Iris pigment epithelial cell (primary cell): ENCODE data around the gene ATP6V0B.

Source experiments
- DNase-seq: peaks from one replicate; pipeline ENCODE4 v3.0.0-alpha.2; 2011; ENCODE audit warnings: low read depth

ATP6V0B gene

DNA sequence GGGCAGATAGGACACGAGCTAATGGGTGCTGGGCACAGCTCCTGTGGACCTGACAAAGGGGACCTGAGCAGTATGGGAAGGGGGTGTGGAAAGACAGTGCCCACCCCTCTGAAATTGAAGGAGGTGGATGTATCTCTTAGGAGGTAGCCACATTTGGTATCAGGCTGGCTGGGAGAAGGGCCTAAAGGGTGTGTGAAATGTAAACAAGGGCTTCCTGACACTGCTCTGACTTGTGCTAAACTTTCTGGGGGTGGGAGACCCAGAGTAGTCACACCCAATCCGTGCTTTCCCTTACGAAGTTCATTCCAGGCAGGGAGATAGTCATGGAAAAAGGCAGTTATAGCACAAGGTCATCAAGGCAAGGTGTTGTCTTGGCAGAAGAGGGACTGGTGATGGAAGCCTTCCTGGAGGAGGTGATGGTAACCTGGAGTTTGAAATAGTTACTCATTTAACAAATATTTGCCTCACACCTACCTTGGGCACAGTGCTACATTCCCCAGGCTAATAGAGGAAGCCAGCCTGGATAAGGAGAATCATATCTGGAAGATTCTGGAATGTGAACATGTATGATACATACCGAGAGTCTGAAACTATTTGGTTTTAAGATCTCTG, 11.3 kb downstream of the ATP6V0B start:
- DNase-seq = no peak

DNA sequence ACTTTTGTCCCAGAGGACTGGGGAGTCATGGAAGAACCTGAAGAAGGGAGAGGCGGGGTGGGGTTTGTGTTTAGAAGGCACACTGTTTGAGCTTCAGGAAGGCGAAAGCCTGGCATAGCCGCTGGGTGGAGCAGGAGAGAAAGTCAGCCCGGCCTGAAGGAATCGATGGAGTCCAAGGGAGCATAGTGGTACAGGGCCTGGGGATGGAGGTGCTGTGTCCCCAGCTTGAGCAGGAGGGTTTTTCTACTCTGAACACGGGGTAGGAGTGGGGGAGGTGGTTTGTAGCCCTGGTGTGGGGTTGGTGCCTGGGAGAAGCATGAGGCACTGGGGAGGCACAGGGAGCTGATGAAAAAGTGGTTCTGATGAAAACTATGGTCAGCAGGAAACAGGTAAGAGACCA, 12.0 kb downstream of the ATP6V0B start:
- DNase-seq = no peak

DNA sequence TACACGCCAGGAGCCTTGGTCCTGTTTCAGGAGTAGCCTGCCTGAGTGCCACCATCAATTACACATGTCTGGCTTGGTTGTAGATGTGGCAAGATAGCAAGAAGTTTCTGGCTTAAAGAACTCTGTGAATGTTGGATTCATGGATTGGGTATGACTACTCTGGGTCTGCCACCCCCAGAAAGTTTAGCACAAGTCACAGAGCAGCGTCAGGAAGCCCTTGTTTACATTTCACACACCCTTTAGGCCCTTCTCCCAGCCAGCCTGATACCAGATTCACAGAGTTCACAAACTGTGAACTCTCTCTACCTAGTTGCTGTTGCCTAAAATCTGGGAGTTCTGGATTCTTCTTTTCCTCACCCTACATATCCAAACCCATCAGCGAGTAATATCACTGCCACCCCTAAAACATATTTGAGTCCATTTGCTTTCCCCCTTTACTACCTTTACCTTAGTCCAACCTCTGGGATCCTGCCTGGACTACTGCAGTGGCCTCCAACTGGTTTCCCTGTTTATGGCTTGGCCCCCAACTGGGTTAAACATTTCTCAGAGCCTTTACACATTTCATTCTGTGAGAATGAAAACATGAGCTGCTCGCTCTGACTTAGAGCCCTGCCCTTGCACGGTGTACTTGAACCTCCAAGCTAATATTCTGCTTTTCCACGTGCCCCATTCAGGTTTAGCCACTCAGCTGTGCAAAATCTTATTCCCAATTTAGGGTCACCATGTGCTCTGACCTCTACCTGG, 12.6 kb downstream of the ATP6V0B start:
- peak; percentile 36 for DNase-seq

DNA sequence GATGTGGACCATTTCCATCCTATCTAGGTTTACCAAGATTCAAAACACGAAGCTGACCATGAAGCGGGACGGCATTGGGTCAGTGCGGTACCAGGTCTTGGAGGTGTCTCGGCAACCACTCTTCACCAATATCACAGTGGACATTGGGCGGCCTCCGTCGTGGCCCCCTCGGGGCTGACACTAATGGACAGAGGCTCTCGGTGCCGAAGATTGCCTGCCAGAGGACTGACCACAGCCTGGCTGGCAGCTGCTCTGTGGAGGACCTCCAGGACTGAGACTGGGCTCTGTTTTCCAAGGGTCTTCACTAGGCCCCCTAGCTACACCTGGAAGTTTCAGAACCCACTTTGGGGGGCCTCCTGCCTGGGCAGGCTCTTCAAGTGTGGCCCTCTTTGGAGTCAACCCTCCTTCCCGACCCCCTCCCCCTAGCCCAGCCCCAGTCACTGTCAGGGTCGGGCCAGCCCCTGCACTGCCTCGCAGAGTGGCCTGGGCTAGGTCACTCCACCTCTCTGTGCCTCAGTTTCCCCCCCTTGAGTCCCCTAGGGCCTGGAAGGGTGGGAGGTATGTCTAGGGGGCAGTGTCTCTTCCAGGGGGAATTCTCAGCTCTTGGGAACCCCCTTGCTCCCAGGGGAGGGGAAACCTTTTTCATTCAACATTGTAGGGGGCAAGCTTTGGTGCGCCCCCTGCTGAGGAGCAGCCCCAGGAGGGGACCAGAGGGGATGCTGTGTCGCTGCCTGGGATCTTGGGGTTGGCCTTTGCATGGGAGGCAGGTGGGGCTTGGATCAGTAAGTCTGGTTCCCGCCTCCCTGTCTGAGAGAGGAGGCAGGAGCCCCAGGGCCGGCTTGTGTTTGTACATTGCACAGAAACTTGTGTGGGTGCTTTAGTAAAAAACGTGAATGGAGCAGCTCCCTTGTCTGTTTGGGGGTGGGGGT, 15.8 kb downstream of the ATP6V0B start:
- DNase-seq = no peak

DNA sequence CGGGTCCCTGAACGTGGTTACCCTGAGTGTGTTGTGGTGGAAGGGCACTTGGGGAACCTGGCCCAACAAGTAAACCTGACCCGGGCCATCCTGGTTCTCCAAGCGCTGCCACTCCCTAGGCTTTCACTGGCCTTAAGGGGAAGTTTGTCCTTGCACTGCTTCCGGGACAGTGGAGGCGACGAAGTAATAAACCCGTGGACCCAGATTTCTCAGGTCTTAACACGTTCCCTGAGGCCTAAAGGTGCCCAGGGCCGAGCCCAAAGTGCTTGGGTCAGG, 16.4 kb downstream of the ATP6V0B start:
- DNase-seq = no peak

DNA sequence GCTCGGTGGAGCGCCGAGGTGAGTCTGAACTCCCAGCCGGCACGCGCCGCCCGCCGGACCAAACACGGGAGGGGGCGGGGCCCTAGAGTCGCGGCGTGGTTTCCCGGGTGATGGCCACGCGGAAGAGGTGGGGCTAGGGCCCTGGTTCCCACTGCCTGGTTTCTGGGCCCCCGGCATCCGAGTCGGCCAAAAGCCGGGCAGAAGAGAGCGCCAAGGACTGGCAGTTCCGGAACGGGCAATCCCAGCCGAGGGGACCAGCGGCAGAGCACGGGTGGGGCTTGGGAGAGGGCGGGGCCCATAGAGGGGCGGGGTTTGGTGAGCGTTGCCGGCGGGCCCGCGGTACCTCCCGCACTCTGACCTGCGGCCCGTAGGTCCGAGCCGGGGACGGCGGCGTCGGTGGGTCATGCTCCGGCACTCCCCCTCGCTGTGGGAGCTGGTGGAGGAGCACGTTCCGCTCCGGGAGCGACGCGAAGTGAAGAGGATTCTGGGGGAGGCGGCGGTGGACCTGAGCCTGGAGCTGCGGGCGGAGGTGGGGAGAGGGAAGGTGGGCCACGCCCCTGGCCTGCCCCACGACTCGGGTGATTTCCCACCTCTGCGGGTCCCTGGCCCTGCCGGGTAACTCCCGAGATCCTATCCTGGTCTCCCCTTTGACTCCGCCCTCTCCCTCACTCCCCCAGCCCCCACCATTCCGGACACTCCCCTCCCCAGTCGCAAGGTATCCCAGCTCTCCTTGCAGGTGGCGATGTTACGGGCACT, 16.9 kb downstream of the ATP6V0B start, which contains the start of gene CCDC24:
Gene CCDC24, plus strand, starts transcription at position 124 of the 756 bp plus-strand sequence. Its CDS starts 280 bp downstream, at position 404.
- DNase-seq = peak; percentile 67

DNA sequence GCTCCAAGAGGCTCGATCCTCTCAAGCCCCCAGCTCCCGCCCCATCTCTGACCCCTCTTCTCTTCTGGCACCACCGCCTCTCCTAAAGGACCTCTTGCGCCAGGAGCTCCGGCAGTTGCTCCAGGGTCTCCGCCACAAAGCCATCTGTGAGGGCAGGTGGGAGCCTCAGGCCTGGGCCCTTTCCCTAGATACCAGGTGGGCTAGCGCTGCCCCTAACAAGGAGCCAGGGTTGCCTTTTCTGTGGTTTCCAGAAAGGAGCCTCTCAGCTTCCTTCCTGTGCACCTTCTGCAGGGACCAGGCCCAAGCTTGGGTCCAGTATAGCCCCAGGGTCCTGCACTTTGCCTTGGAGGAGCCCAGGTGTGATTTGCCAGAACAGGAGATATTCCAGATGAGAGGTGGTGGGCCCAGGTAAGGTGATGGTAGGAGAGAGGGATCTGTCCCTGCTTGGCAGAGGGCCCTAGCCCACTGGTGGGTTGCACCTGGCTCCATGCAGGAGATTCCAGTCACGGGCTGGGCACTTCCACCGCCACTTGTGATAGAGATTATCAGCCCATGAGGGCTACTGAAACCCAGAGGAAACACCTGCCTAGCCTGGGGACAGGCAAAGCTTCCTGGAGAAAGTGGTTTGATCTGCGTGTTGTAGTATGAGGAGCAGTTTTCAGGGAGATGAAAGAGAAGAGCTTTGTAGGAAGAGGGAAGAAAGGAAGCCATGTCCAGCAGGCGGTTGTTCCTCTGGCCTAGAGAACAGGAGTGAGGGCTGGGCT, 17.7 kb downstream of the ATP6V0B start:
- no peak for DNase-seq

DNA sequence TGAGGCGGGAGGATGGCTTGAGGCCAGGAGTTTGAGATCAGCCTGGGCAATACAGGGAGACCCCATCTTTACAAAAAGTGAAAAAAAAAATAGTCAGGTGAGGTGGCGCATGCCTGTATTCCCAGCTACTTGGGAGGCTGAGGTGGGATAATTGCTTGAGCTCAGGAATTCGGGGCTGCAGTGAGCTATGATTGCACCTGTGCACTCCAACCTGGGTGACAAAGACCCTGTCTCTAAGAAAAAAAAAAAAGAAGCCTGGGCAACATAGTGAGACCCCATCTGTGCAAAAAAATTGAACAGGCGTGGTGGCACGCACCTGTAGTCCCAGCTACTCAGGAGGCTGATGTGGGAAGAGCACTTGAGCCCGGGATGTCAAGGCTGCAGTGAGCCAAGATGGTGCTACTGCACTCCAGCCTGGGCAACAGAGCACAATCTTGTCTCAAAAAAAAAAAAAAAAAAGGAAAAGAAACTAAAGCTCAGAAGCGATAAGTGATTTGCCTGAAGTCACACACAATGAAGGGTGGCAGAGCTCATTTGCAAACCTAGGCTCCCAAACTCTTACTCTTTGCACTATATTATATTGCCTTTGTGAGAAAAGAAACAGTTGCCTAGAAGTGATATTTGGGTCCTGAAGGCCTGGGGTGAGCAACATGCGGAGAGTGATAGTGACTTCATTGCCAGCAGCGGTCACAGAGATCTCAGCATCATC, 18.6 kb downstream of the ATP6V0B start:
- no peak for DNase-seq

DNA sequence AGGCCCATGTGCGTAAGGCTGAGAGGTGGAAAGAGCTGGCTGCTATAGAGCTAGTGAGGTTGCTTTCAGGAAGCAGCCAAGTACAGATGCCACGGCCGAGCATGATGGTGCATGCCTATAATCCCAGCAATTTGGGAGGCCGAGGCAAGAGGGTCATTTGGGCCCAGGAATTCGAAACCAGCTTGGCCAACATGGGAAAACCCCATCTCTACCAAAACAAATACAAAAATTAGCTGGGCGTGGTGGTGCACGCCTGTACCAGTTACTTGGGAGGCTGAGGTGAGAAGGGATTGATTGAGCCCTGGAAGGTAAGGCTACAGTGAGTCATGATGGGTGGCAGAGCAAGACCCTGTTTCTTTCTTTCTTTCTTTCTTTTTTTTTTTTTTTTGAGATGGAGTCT, 19.3 kb downstream of the ATP6V0B start:
- DNase-seq = no peak

DNA sequence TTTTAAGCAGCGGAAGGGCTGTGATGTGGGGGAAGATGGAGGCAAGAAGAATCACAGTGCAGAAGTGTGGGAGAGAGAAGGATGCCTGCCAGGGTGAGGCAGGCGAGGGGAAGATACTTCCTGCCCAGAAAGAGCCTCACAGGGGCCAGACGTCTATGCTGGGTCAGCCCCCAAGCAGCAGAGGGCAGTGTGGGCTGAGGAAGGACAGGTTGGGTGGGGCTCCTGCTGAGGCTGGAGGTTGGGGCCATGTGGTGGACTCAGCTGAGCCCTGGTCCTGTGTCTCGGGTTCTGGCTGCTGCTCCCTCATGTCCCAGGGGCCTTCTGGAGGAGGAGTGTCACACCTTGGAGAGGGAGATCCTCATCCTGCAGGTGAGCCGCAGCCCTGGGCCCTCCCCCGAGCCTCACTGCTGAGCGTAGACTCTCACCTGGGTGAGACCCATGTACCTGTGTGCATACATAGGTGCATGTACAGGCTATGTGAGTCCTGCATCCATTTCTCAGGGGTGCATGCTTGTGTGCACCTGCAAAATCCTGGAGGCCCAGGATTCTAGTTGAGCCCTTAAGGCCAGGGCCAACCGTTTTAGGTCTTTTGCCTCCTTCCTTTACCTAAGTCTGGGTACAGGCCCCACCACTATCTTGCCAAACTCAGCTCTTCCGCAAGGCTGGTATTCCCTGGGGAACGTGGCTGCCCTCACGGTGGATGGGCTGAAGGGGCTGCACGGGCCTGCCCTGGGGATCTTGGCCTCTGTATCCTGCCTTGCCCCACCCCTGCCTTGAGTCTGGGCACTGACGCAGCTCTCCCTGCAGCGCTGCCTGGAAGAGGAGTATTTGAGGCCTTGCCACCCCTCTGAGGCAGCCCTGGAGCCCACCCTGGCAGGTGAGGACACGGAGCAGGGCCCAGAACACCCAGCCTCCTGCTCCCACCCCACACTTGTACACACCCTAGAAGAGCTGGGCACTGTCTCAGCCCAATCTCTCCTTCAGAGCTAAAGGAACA, 20.3 kb downstream of the ATP6V0B start:
- DNase-seq = peak; percentile 27

DNA sequence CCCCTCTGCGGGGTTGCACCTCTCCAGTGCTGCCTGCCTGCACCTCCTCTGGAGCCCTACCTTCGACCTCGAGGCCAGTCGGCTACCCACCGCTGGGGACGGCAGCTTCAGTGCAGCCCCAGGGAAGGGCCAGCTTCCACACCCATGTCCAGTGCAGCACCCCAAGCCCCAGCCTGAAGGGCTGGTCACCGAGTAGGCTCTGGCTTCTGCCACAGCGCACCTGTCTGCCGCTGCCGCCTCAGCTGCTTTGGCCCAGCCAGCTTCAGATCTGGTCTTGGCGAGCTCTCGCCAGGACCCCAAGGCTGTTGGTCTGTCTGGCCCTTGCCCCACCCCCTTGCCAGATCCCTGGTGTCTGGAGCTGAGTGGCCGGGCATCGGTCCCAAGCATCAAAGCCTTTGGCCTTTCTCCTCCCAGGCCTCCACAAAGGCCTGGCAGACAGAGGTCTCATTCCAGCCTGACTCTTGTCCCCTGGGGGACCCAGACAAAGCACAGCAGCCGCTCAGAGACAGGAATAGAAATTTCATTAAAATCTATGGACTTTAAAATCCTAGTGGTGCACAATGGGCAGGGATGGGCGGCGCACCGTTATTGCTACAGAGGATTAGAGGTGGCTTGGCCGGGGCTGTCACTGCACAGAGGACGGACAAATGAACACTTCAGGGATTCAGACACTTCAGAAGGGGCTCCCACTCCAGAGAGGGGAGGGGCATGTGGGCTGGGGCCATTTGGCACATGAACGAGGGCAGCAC, 21.4 kb downstream of the ATP6V0B start:
- DNase-seq = no peak

DNA sequence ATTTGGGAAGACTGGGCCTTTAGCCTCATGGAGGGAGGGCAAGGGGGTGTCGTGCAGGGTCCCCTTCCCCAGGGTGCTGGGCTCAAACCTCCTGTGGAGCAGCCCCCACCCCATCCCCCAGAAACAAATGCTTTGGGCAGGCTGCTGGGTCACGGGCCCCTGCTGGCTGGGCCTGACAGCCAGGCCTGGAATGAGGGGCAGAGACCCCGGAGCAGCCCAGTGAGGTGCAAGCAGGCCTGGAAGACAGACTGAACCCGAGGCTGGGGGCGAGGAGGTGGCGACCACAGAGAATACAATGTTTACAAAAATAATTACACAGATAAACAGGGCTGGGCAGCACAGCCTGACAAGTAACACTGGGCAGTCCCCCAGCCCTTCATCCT, 22.0 kb downstream of the ATP6V0B start:
- no peak for DNase-seq

DNA sequence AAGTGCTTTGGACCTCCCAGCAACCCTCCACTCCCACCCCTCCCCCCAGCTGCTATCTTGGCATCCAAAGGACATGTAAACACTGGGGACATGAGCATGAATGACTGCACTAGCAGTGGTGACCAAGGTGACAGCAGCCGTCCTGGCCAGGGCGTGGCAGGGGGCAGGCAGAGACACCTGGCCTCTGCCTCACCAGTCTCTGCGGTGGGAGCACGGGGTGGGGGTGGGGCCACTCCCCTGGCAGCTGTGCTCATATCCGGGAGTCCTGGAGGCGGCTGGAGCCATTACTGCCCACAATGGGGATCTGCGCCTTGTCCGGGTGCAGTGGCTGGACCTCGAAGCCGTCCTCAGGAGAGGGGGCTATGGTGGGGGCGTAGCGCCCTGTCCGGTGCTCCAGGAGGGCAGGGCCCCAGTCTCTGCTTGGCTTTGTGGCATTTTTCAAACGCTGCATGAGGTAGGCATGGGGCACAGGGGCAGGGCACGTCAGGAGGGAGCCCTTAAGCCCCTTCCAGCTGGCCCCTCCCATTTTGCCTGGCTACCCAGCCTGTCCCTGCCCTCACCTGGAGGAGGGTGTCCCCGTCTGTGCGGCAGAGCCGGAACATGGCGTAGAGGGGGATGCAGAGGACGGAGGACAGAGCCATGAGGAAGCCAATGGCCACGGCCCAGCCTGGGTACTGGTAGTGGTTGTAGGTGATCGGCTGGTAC, 22.7 kb downstream of the ATP6V0B start:
- DNase-seq = no peak

DNA sequence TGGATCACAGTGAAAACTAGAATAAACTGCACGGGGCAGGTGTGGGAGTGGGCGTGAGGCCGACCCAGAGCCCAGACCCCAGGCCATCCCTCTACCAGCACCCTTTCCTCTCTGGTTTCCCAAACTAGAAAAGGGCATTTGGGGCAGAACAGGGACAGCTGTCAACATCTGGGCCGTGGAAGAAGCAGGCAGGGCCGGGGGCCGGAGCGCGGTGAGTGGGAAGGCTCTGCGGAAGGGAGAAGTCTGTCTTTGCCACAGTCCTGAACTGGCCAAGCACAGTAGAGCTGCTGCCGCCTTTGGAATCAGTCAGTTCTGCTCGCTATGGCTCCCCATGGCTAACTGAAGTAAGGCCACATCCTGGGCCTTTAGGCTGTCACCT, 23.2 kb downstream of the ATP6V0B start:
- no peak for DNase-seq

DNA sequence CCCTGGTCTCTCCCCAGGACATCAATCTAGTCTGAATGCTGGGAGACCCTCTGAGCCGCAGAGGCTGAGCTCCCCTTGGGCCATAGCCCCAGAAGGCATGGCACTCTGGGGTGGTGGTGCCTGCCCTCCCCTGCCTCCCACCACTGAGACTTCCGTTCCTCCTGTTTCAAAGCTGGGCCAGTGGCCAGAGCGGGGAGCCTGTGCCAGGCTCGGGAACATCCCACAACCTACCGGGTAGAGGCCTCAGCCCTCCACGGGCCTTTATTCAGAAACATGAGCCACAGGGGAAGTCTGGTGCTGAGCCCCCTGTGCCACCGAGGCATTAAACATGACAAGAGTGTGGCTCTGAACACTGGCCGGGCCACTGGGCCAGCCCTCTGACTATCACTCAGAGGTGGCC, 24.7 kb downstream of the ATP6V0B start:
- DNase-seq = no peak

DNA sequence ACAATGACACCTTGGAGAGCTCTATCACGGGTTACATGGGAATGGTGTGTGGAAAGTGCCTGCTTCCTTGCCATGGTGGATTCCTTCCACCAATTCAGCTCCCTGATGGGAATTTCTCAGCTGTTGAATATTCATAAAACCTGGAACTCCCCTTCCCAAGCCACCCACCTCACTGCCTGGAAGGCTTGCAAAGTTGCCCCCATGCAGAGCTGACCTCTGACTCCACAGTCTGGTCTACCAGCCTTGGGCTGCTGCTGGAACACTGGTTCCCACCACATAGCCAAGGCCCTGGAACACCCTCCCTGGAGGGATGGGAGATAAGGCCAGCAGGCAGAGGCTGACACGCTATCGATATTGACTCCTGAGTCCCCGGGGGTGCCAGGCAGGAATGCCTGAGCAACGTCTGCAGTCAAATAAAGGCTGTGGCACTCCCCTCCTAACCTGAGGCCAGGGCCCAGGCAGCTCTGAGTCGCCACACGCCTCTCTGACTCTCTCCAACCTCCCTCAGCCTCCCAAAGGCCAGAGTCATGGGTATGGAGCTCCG, 25.4 kb downstream of the ATP6V0B start:
- no peak for DNase-seq

DNA sequence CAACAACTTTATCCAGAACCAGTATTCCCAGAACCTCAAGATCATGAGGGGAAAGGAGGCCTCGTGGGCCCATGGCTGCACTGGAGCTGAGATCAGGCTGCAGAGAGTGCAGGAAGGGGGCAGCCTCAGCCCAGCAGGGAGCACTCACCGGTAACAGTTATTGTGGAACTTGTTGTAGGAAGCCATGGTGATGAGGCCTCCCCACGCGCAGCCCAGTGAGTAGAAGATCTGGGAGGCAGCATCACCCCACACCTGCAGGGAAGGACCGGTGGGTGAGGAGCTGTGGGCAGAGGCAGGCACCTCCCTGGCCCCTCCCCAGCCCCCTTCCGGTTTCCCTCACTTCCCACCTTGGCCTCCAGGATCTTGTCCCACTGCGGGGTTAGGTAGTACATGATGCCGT, 27.4 kb downstream of the ATP6V0B start:
- DNase-seq = no peak

DNA sequence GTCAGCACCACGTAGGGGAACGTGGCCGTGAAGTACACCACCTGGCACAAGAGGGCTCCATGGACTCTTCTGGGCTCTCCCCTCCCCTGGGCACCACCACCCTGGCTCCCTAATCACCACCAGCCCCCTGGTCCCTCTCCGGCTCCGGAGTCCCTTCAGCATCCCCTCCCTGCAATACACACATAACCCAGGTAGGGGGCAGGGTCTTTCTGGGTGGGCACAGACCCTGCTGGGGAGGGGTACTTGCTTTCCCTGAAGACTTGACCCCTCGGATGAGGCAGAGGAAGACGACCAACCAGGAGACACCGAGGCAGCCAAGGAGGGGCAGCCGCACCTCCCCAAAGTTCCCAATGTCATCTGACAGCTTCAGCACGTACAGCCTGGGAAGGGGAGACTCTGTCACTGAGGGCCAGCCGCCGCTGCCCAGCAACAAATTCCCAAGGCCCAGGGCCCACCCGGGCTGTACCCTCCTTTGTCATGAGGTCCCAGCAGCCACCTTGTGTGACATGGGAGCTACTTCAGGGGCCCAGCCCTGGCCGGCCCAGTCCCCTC, 27.9 kb downstream of the ATP6V0B start:
- DNase-seq = no peak
